ENCODE measurements around the gene RPS6KC1. TPM values are rescaled to one million over a fixed set of nuclear protein-coding genes. Genes with fewer than 3 reads are reported as not detected.

The RPS6KC1 gene
- total and polyA plus RNA-seq, 2 donors (not counting 3 experiments of a cell fraction or from before 2014, with no cell fraction given), result 5.1 to 18.6 TPM

GRCh38 chr1:213192026-213192425, 141.0 kb downstream of the RPS6KC1 start:
- dilution Hi-C loops (cut with MboI; ENCODE audit: extremely low pct_ligation_motif_present, low sequenced_read_pairs), result no loop called here
- Histone ChIP-seq H3K27ac (ENCODE audit: insufficient read depth, low read depth, low read length) (no peak overlapping the region), H3K4me1 (ENCODE audit: control insufficient read depth, extremely low read depth, insufficient read depth, low read length) (no peaks in the 10 kb centered on the region), H3K36me3 (ENCODE audit: control insufficient read depth in 2 of 2, extremely low read depth in 1 of 2, insufficient read depth in 2 of 2, low read length in 2 of 2) (no peaks in the 10 kb centered on the region), H3K9me1 (replicated peaks; ENCODE audit: control insufficient read depth, extremely low read depth, insufficient read depth, low read length) (no peaks in the 10 kb centered on the region), H3K9ac (replicated peaks; ENCODE audit: extremely low read depth, insufficient read depth, low read length) (no peak overlapping the region), H2AFZ (ENCODE audit: low read depth, low read length) (no peak overlapping the region), H3K4me3 (replicated peaks in 1 of 3; ENCODE audit: insufficient read depth in 1 of 3, low read depth in 1 of 3, low read length in 3 of 3) (no peak overlapping the region), H4K20me1 (replicated peaks; ENCODE audit: control insufficient read depth, extremely low read depth, insufficient read depth, low read length) (no peaks in the 10 kb centered on the region), H3K9me3 (replicated peaks; ENCODE audit: control insufficient read depth, insufficient read depth, low read length) (no peaks in the 10 kb centered on the region), H3K27me3 (ENCODE audit: control insufficient read depth in 2 of 2, insufficient read depth in 2 of 2, low read length in 2 of 2) (no peaks in the 10 kb centered on the region), H3K4me2 (ENCODE audit: insufficient read depth, low read length) (no peak overlapping the region), H3K79me2 (ENCODE audit: control insufficient read depth, insufficient read depth, low read length) (no peaks in the 10 kb centered on the region)
- intact Hi-C loops (cut with micrococcal nuclease), result no loop called here
- DNase-seq (ENCODE audit: low read depth, low spot score), result no peak
- ChIA-PET POLR2A (no interaction called here), CTCF (no interaction called here)
- FAIRE-seq, result no peak
- no peak for TF ChIP-seq CTCF (IDR thresholded peaks at IDR 0.05; ENCODE audit: extremely low read depth in 1 of 2, insufficient read depth in 1 of 2, low read depth in 1 of 2, low read length in 2 of 2)
- no peak for TF ChIP-seq FOS (IDR thresholded peaks at IDR 0.05; ENCODE audit: borderline replicate concordance, insufficient read depth, low read length)
- TF ChIP-seq JUN (IDR thresholded peaks at IDR 0.05; ENCODE audit: borderline replicate concordance, insufficient read depth, insufficient read length, low read depth), result no peak
- no peak for TF ChIP-seq MYC (IDR thresholded peaks at IDR 0.05; ENCODE audit: low read depth, low read length)
- no peak for TF ChIP-seq GATA2 (IDR thresholded peaks at IDR 0.05; ENCODE audit: insufficient read depth, insufficient read length, low read depth, low read length)
- no peak for TF ChIP-seq POLR2A (IDR thresholded peaks at IDR 0.05; ENCODE audit: low read depth, low read length)
- TF ChIP-seq MAX (IDR thresholded peaks at IDR 0.05; ENCODE audit: insufficient read depth, insufficient read length), result no peak
- TF ChIP-seq POLR2AphosphoS5 (IDR thresholded peaks at IDR 0.05; ENCODE audit: insufficient read depth, low read depth, low read length), result no peak
- no peak for TF ChIP-seq EZH2 (IDR thresholded peaks at IDR 0.05; ENCODE audit: borderline replicate concordance, low read depth, low read length, severe bottlenecking)
- BruUV-seq (replicated peaks), result no TSS peak

Data from endothelial cell of umbilical vein (primary cell).